ENCODE results near the gene MAD1L1.

Gene MAD1L1

GRCh38 chr7:1954366-1955004 is 278.3 kb downstream of the MAD1L1 start:
- CTCF ChIA-PET = no interaction called here
- Mint-ChIP-seq H3K9me3 (peaks cover 10% of the 10 kb centered on the region), H3K27me3 (peaks cover 3% of the 10 kb centered on the region), H3K27ac (no peak overlapping the region), H3K4me3 (no peak overlapping the region), H3K36me3 (peaks cover 17% of the 10 kb centered on the region), H3K4me1 (peaks cover 12% of the 10 kb centered on the region)
- no peak for DNase-seq

GRCh38 chr7:1953199-1954190 is 279.2 kb downstream of the MAD1L1 start:
- peaks cover 3% of the 10 kb centered on the region for H3K9me3 Mint-ChIP-seq
- no peaks in the 10 kb centered on the region for H3K27me3 Mint-ChIP-seq
- DNase-seq = no peak
- peaks cover 13% of the 10 kb centered on the region for H3K36me3 Mint-ChIP-seq
- H3K27ac Mint-ChIP-seq = no peak overlapping the region
- peaks cover 12% of the 10 kb centered on the region for H3K4me1 Mint-ChIP-seq
- CTCF ChIA-PET = no interaction called here
- no peak overlapping the region for H3K4me3 Mint-ChIP-seq

GRCh38 chr7:1952781-1953180 is 280.0 kb downstream of the MAD1L1 start:
- H3K27ac Mint-ChIP-seq = no peak overlapping the region

GRCh38 chr7:1952169-1952760 is 280.5 kb downstream of the MAD1L1 start:
- Mint-ChIP-seq H3K27me3 (no peaks in the 10 kb centered on the region), H3K4me3 (no peak overlapping the region), H3K36me3 (peaks cover 7% of the 10 kb centered on the region), H3K27ac (no peak overlapping the region), H3K9me3 (no peaks in the 10 kb centered on the region), H3K4me1 (peaks cover 12% of the 10 kb centered on the region)
- CTCF ChIA-PET = no interaction called here
- DNase-seq = no peak

More at GRCh38 chr7:1952781-1953180, 280.0 kb downstream of the MAD1L1 start:
- Mint-ChIP-seq H3K27me3 (no peaks in the 10 kb centered on the region), H3K4me3 (no peak overlapping the region), H3K9me3 (no peaks in the 10 kb centered on the region), H3K36me3 (peaks cover 10% of the 10 kb centered on the region), H3K4me1 (peaks cover 12% of the 10 kb centered on the region)
- CTCF ChIA-PET = no interaction called here
- DNase-seq = no peak

GRCh38 chr7:1951600-1951999 is 281.1 kb downstream of the MAD1L1 start:
- CTCF ChIA-PET = no interaction called here
- Mint-ChIP-seq H3K4me3 (no peak overlapping the region), H3K9me3 (no peaks in the 10 kb centered on the region), H3K27me3 (no peaks in the 10 kb centered on the region), H3K36me3 (peaks cover under 1% of the 10 kb centered on the region), H3K27ac (peak overlapping the region; percentile 50), H3K4me1 (peaks cover 12% of the 10 kb centered on the region)
- DNase-seq = no peak

- Mint-ChIP-seq H3K4me3 (no peak overlapping the region), H3K36me3 (no peaks in the 10 kb centered on the region), H3K9me3 (no peaks in the 10 kb centered on the region), H3K4me1 (peaks cover 12% of the 10 kb centered on the region), H3K27me3 (no peaks in the 10 kb centered on the region), H3K27ac (peak overlapping the region; percentile 50)
- DNase-seq = peak; percentile 62
- CTCF ChIA-PET = no interaction called here
Observed at GRCh38 chr7:1951159-1951536, 281.6 kb downstream of the MAD1L1 start.

GRCh38 chr7:1950452-1951158 is 282.1 kb downstream of the MAD1L1 start:
- no peak overlapping the region for H3K4me3 Mint-ChIP-seq
- CTCF ChIA-PET = no interaction called here
- no peak for DNase-seq
- peaks cover 12% of the 10 kb centered on the region for H3K4me1 Mint-ChIP-seq
- H3K27me3 Mint-ChIP-seq = no peaks in the 10 kb centered on the region
- H3K27ac Mint-ChIP-seq = no peak overlapping the region
- H3K36me3 Mint-ChIP-seq = no peaks in the 10 kb centered on the region
- H3K9me3 Mint-ChIP-seq = no peaks in the 10 kb centered on the region

- no peak overlapping the region for H3K27ac Mint-ChIP-seq
- CTCF ChIA-PET = no interaction called here
- DNase-seq = no peak
- H3K27me3 Mint-ChIP-seq = no peaks in the 10 kb centered on the region
- peaks cover 15% of the 10 kb centered on the region for H3K4me1 Mint-ChIP-seq
- peaks cover 1% of the 10 kb centered on the region for H3K36me3 Mint-ChIP-seq
- H3K4me3 Mint-ChIP-seq = no peak overlapping the region
- H3K9me3 Mint-ChIP-seq = no peaks in the 10 kb centered on the region
Observed at GRCh38 chr7:1950066-1950451, 282.7 kb downstream of the MAD1L1 start.

- CTCF ChIA-PET = no interaction called here
- Mint-ChIP-seq H3K27me3 (no peaks in the 10 kb centered on the region), H3K36me3 (peaks cover 1% of the 10 kb centered on the region), H3K4me1 (peaks cover 17% of the 10 kb centered on the region), H3K4me3 (no peak overlapping the region), H3K9me3 (no peaks in the 10 kb centered on the region), H3K27ac (no peak overlapping the region)
- DNase-seq = no peak
Observed at GRCh38 chr7:1949681-1950055, 283.1 kb downstream of the MAD1L1 start.

GRCh38 chr7:1948887-1949680 is 283.7 kb downstream of the MAD1L1 start:
- H3K27me3 Mint-ChIP-seq = peaks cover 1% of the 10 kb centered on the region
- no peak overlapping the region for H3K4me3 Mint-ChIP-seq
- no peak overlapping the region for H3K27ac Mint-ChIP-seq
- H3K9me3 Mint-ChIP-seq = no peaks in the 10 kb centered on the region
- peaks cover 23% of the 10 kb centered on the region for H3K4me1 Mint-ChIP-seq
- DNase-seq = no peak
- CTCF ChIA-PET = no interaction called here
- H3K36me3 Mint-ChIP-seq = peaks cover 1% of the 10 kb centered on the region

- CTCF ChIA-PET = no interaction called here
- Mint-ChIP-seq H3K9me3 (no peaks in the 10 kb centered on the region), H3K27me3 (peaks cover 4% of the 10 kb centered on the region)
Observed at GRCh38 chr7:1948301-1948796, 284.4 kb downstream of the MAD1L1 start.

GRCh38 chr7:1947586-1948217 is 285.0 kb downstream of the MAD1L1 start:
- Mint-ChIP-seq H3K27ac (no peak overlapping the region), H3K4me1 (peaks cover 37% of the 10 kb centered on the region), H3K27me3 (peaks cover 4% of the 10 kb centered on the region), H3K4me3 (no peak overlapping the region), H3K9me3 (no peaks in the 10 kb centered on the region), H3K36me3 (peaks cover 1% of the 10 kb centered on the region)
- CTCF ChIA-PET = no interaction called here
- DNase-seq = no peak

More at GRCh38 chr7:1948301-1948796, 284.4 kb downstream of the MAD1L1 start:
- Mint-ChIP-seq H3K4me1 (peaks cover 30% of the 10 kb centered on the region), H3K36me3 (peaks cover 1% of the 10 kb centered on the region), H3K4me3 (no peak overlapping the region), H3K27ac (no peak overlapping the region)
- no peak for DNase-seq

GRCh38 chr7:1946773-1947450 is 285.8 kb downstream of the MAD1L1 start:
- Mint-ChIP-seq H3K4me3 (no peak overlapping the region), H3K27me3 (peaks cover 7% of the 10 kb centered on the region), H3K36me3 (peaks cover 1% of the 10 kb centered on the region), H3K9me3 (no peaks in the 10 kb centered on the region), H3K4me1 (peaks cover 43% of the 10 kb centered on the region), H3K27ac (no peak overlapping the region)
- CTCF ChIA-PET = no interaction called here
- no peak for DNase-seq
